Measurements from ENCODE around the gene CFAP46.
"Not testable (repeated sequence)": the region's sequence is repeated elsewhere in the genome, so short reads cannot be mapped to it uniquely, and the experiment has no call there.

CFAP46 gene

DNA sequence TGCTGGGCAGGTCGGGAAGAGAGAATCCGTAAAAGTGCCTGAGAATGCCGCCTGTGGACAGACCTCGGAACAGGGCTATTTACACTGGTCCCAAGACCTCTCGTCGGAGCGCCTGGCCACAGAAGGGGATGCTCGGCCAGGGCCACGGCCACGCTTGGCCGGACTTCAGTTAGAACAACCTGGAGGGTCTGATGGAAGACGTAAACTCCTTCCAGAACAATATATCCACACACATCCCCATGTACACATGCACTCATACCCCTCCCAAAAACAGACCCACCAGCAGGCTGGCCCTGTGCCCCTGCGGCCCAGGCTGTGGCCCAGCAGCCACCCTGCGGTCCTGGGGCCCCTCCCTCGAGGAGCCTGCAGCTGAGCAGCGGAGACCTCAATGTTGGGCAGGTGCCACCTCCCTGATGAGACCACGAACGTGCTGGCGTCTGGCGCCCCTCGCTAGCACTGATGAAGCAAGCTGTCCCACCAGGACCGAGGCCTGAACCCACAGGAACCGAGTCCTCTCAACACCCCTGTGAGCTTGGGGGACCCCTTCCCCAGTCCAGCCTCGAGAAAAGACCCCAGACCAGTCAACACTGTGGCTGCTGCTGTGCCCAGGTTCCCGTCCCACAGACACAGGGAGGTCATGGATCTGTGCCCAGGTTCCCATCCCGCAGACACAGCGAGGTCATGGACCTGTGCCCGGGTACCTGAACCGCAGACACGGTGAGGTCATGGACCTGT is 8.9 kb downstream of the CFAP46 start:
- Histone ChIP-seq H3K9ac (ENCODE audit: low read length) (no peak overlapping the region), H3K27ac (ENCODE audit: low read depth, low read length) (no peak overlapping the region), H3F3A (ENCODE audit: insufficient read depth) (no peaks in the 10 kb centered on the region), H3K36me3 (ENCODE audit: low read length) (no peaks in the 10 kb centered on the region), H3K4me3 (ENCODE audit: insufficient read depth, low read length, poor library complexity, severe bottlenecking) (no peak overlapping the region), H3K79me2 (ENCODE audit: insufficient read depth, low read length) (no peaks in the 10 kb centered on the region), H4K20me1 (ENCODE audit: low read depth, low read length) (no peaks in the 10 kb centered on the region), H3K4me2 (ENCODE audit: low read depth, low read length, poor library complexity, severe bottlenecking) (no peak overlapping the region), H3K9me3 (ENCODE audit: insufficient read depth, low read length) (no peaks in the 10 kb centered on the region), H3K27me3 (ENCODE audit: low read length) (no peaks in the 10 kb centered on the region), H3K9me2 (replicated peaks; ENCODE audit: insufficient read depth, low read length) (no peaks in the 10 kb centered on the region), H2AFZ (ENCODE audit: low read depth, low read length, severe bottlenecking) (no peak overlapping the region)
- TF ChIP-seq CTCF (IDR thresholded peaks at IDR 0.05; ENCODE audit: insufficient read depth, low read length, poor library complexity, severe bottlenecking) = no peak
- TF ChIP-seq EZH2phosphoT487 (conservative IDR thresholded peaks at IDR 0.05; ENCODE audit: low read length) = no peak

GRCh38 chr10:132932461-132933307 is 9.7 kb downstream of the CFAP46 start:
- Histone ChIP-seq H3K4me2 (ENCODE audit: low read depth, low read length, poor library complexity, severe bottlenecking) (no peak overlapping the region), H3K9me2 (replicated peaks; ENCODE audit: insufficient read depth, low read length) (no peaks in the 10 kb centered on the region), H3K9me3 (ENCODE audit: insufficient read depth, low read length) (no peaks in the 10 kb centered on the region), H4K20me1 (ENCODE audit: low read depth, low read length) (no peaks in the 10 kb centered on the region), H3K27ac (ENCODE audit: low read depth, low read length) (no peak overlapping the region), H3K36me3 (ENCODE audit: low read length) (no peaks in the 10 kb centered on the region), H3F3A (ENCODE audit: insufficient read depth) (no peaks in the 10 kb centered on the region), H3K79me2 (ENCODE audit: insufficient read depth, low read length) (no peaks in the 10 kb centered on the region), H2AFZ (ENCODE audit: low read depth, low read length, severe bottlenecking) (no peak overlapping the region), H3K9ac (ENCODE audit: low read length) (no peak overlapping the region), H3K4me3 (ENCODE audit: insufficient read depth, low read length, poor library complexity, severe bottlenecking) (no peak overlapping the region), H3K27me3 (ENCODE audit: low read length) (no peaks in the 10 kb centered on the region)
- TF ChIP-seq EZH2phosphoT487 (conservative IDR thresholded peaks at IDR 0.05; ENCODE audit: low read length) = no peak
- no peak for TF ChIP-seq CTCF (IDR thresholded peaks at IDR 0.05; ENCODE audit: insufficient read depth, low read length, poor library complexity, severe bottlenecking)

GRCh38 chr10:132931258-132932250 is 10.8 kb downstream of the CFAP46 start:
- H3K27ac ChIP-seq (ENCODE audit: low read depth, low read length); H3K4me3 ChIP-seq (ENCODE audit: insufficient read depth, low read length, poor library complexity, severe bottlenecking); H3K9ac ChIP-seq (ENCODE audit: low read length); H4K20me1 ChIP-seq (ENCODE audit: low read depth, low read length); H3K27me3 ChIP-seq (ENCODE audit: low read length); H3K79me2 ChIP-seq (ENCODE audit: insufficient read depth, low read length); H3K4me2 ChIP-seq (ENCODE audit: low read depth, low read length, poor library complexity, severe bottlenecking); H2AFZ ChIP-seq (ENCODE audit: low read depth, low read length, severe bottlenecking); H3K36me3 ChIP-seq (ENCODE audit: low read length); H3K9me2 ChIP-seq (replicated peaks; ENCODE audit: insufficient read depth, low read length); H3F3A ChIP-seq (ENCODE audit: insufficient read depth); H3K9me3 ChIP-seq (ENCODE audit: insufficient read depth, low read length): not testable (repeated sequence)

DNA sequence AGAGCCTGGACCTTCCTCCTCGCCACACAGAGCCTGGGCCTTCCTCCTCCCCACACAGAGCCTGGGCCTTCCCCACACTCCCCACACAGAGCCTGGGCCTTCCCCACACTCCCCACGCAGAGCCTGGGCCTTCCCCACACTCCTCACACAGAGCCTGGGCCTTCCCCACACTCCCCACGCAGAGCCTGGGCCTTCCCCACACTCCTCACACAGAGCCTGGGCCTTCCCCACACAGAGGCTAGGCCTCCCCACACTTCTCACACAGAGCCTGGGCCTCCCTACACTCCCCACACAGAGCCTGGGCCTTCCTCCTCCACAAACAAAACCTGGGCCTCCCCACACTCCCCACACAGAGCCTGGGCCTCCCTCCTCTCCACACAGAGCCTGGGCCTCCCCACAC is 11.7 kb downstream of the CFAP46 start:
- not testable (repeated sequence) for H3K4me2 ChIP-seq (ENCODE audit: low read depth, low read length, poor library complexity, severe bottlenecking); H3K79me2 ChIP-seq (ENCODE audit: insufficient read depth, low read length); H3K9me3 ChIP-seq (ENCODE audit: insufficient read depth, low read length); H3K9ac ChIP-seq (ENCODE audit: low read length); H3K4me3 ChIP-seq (ENCODE audit: insufficient read depth, low read length, poor library complexity, severe bottlenecking); H3K27me3 ChIP-seq (ENCODE audit: low read length); H3K27ac ChIP-seq (ENCODE audit: low read depth, low read length); H4K20me1 ChIP-seq (ENCODE audit: low read depth, low read length); H2AFZ ChIP-seq (ENCODE audit: low read depth, low read length, severe bottlenecking); H3K36me3 ChIP-seq (ENCODE audit: low read length); H3F3A ChIP-seq (ENCODE audit: insufficient read depth); H3K9me2 ChIP-seq (replicated peaks; ENCODE audit: insufficient read depth, low read length)

Measured in SU-DHL-6 (cell line).